ENCODE results near the gene DUS1L.

DUS1L gene

DNA sequence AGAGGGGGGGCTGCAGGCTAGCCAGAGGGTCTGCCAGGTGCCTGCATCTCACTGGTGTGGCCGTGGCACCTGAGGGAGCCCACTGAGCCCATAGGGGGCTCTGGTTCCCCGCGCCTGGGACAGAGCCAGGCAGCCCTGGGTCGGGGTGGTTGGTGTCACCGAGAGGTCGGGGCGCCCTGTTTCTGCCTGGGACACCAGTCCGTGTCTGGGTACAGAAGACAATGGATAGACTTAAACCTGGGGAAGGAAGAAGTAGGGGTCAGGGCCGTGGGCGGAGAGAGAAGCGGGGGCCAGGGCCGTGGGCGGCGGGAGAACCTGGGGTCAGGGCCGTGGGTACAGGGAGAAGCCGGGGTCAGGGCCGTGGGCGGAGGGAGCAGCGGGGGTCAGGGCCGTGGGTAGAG, 17.0 kb downstream of the DUS1L start:
- Histone ChIP-seq H4K20me1 (ENCODE audit: insufficient read depth, low read length) (no peaks in the 10 kb centered on the region), H3K27ac (ENCODE audit: low read depth, low read length, poor library complexity, severe bottlenecking) (no peak overlapping the region), H3K4me2 (ENCODE audit: low read length) (no peak overlapping the region), H3K36me3 (ENCODE audit: insufficient read depth, low read length) (peaks cover 2% of the 10 kb centered on the region), H3K27me3 (ENCODE audit: insufficient read depth, low read length) (no peaks in the 10 kb centered on the region), H3K4me1 (ENCODE audit: insufficient read depth, low read length, severe bottlenecking) (peaks cover 25% of the 10 kb centered on the region), H3K79me2 (ENCODE audit: insufficient read depth, low read length) (0 out of 2 replicates have a peak, but pooled peaks cover 4% of the 10 kb centered on the region), H3F3A (ENCODE audit: insufficient read depth, low read length) (no peaks in the 10 kb centered on the region), H3K9ac (ENCODE audit: low read length) (no peak overlapping the region), H2AFZ (ENCODE audit: low read length) (no peak overlapping the region), H3K4me3 (ENCODE audit: low read depth, low read length, poor library complexity, severe bottlenecking) (no peak overlapping the region), H3K9me3 (ENCODE audit: low read length) (no peaks in the 10 kb centered on the region), H3K9me2 (ENCODE audit: low read depth, low read length) (no peaks in the 10 kb centered on the region)
- TF ChIP-seq, protein P1, sequence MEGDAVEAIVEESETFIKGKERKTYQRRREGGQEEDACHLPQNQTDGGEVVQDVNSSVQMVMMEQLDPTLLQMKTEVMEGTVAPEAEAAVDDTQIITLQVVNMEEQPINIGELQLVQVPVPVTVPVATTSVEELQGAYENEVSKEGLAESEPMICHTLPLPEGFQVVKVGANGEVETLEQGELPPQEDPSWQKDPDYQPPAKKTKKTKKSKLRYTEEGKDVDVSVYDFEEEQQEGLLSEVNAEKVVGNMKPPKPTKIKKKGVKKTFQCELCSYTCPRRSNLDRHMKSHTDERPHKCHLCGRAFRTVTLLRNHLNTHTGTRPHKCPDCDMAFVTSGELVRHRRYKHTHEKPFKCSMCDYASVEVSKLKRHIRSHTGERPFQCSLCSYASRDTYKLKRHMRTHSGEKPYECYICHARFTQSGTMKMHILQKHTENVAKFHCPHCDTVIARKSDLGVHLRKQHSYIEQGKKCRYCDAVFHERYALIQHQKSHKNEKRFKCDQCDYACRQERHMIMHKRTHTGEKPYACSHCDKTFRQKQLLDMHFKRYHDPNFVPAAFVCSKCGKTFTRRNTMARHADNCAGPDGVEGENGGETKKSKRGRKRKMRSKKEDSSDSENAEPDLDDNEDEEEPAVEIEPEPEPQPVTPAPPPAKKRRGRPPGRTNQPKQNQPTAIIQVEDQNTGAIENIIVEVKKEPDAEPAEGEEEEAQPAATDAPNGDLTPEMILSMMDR (IDR thresholded peaks at IDR 0.05; ENCODE audit: low read length) = no peak
- no peak for TF ChIP-seq EZH2 (IDR thresholded peaks at IDR 0.05; ENCODE audit: borderline replicate concordance, low read length)

DNA sequence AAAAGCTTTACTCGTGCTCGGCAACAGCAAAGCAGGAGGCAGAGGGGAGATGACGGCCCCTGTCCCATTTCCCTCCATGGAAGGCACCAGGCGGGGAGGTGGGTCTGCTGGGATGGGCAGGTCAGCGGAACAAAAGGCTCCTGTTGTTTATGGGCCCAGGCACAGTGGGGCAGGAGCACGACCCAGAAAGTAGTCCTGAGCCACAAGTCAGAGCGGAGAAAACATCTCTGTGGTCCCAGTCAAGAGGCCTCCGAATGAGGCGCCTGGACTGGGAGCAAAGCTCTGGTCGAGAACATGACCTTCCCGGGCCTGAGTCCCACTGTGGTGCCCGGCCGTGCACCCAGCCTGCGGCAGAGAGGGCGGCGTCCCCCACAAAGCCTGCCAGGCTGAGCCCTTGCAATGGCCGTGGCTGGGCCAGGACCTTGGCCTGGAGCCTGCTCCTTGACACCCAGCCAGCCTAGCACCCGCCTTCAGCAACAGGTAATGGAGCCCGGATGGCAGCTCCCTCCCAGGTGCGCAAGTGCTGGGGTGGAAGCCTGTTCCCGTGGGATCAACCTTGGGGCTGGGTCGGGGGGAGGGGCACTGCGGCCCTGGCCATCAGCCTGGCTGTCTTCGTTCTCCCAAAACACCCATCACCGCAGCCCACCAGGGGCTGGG, 17.6 kb downstream of the DUS1L start:
- H3K79me2 ChIP-seq (ENCODE audit: insufficient read depth, low read length) = 0 out of 2 replicates have a peak, but pooled peaks cover 4% of the 10 kb centered on the region
- H2AFZ ChIP-seq (ENCODE audit: low read length) = no peak overlapping the region
- H4K20me1 ChIP-seq (ENCODE audit: insufficient read depth, low read length) = no peaks in the 10 kb centered on the region
- no peaks in the 10 kb centered on the region for H3F3A ChIP-seq (ENCODE audit: insufficient read depth, low read length)
- H3K36me3 ChIP-seq (ENCODE audit: insufficient read depth, low read length) = no peaks in the 10 kb centered on the region; the same call in none of the 2 replicates
- H3K9me3 ChIP-seq (ENCODE audit: low read length) = no peaks in the 10 kb centered on the region
- no peak overlapping the region for H3K27ac ChIP-seq (ENCODE audit: low read depth, low read length, poor library complexity, severe bottlenecking)
- H3K9me2 ChIP-seq (ENCODE audit: low read depth, low read length) = no peaks in the 10 kb centered on the region
- H3K27me3 ChIP-seq (ENCODE audit: insufficient read depth, low read length) = no peaks in the 10 kb centered on the region
- no peak overlapping the region for H3K9ac ChIP-seq (ENCODE audit: low read length)
- no peak overlapping the region for H3K4me3 ChIP-seq (ENCODE audit: low read depth, low read length, poor library complexity, severe bottlenecking)
- H3K4me1 ChIP-seq (ENCODE audit: insufficient read depth, low read length, severe bottlenecking) = peaks cover 20% of the 10 kb centered on the region
- no peak for TF ChIP-seq EZH2 (IDR thresholded peaks at IDR 0.05; ENCODE audit: borderline replicate concordance, low read length)
- TF ChIP-seq, protein P1 (IDR thresholded peaks at IDR 0.05; ENCODE audit: low read length) = no peak
- no peak overlapping the region for H3K4me2 ChIP-seq (ENCODE audit: low read length)

DNA sequence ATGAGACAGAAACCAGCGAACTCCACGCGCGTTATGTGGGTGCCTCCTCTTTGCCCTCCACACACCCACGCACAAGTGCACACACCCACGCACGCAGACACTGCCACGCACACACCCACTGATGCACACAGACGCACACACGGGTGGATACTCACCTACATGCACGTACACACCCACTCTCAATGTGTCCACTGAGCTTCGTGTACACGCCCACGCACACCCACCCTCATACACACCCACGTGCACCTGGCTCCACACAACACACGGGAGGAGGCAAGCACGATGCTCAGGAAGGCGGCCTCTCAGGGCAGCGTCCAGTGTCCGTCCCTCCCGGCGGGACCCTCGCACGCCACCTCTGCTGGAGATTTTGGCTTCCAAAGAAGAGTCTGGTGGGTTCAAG, 18.2 kb downstream of the DUS1L start:
- TF ChIP-seq, protein P1 (IDR thresholded peaks at IDR 0.05; ENCODE audit: low read length) = no peak
- no peak for TF ChIP-seq EZH2 (IDR thresholded peaks at IDR 0.05; ENCODE audit: borderline replicate concordance, low read length)
- Histone ChIP-seq H3K4me3 (ENCODE audit: low read depth, low read length, poor library complexity, severe bottlenecking) (no peak overlapping the region), H3K79me2 (ENCODE audit: insufficient read depth, low read length) (0 out of 2 replicates have a peak, but pooled peaks cover 3% of the 10 kb centered on the region), H3K9me2 (ENCODE audit: low read depth, low read length) (no peaks in the 10 kb centered on the region), H3F3A (ENCODE audit: insufficient read depth, low read length) (no peaks in the 10 kb centered on the region), H3K27me3 (ENCODE audit: insufficient read depth, low read length) (no peaks in the 10 kb centered on the region), H3K4me1 (ENCODE audit: insufficient read depth, low read length, severe bottlenecking) (peaks cover 13% of the 10 kb centered on the region), H3K36me3 (ENCODE audit: insufficient read depth, low read length) (no peaks in the 10 kb centered on the region; the same call in none of the 2 replicates), H3K4me2 (ENCODE audit: low read length) (no peak overlapping the region), H4K20me1 (ENCODE audit: insufficient read depth, low read length) (no peaks in the 10 kb centered on the region), H2AFZ (ENCODE audit: low read length) (no peak overlapping the region), H3K27ac (ENCODE audit: low read depth, low read length, poor library complexity, severe bottlenecking) (no peak overlapping the region), H3K9ac (ENCODE audit: low read length) (no peak overlapping the region), H3K9me3 (ENCODE audit: low read length) (no peaks in the 10 kb centered on the region)
